Measurements from ENCODE around the gene ACTR3C.
"Not testable (repeated sequence)": the region's sequence is repeated elsewhere in the genome, so short reads cannot be mapped to it uniquely, and the experiment has no call there.

ACTR3C gene

GRCh38 chr7:150326657-150327268 is 3.4 kb upstream of the ACTR3C start:
- DNase-seq = no peak
- Histone ChIP-seq H3K36me3 (ENCODE audit: control insufficient read depth, insufficient read depth, low read length) (peaks cover 31% of the 10 kb centered on the region), H3K9me3 (ENCODE audit: control insufficient read depth, low read length) (no peaks in the 10 kb centered on the region), H3K4me1 (ENCODE audit: control insufficient read depth, insufficient read depth, low read length, poor library complexity, severe bottlenecking) (peaks cover 16% of the 10 kb centered on the region), H3K4me3 (ENCODE audit: insufficient read depth, low read depth, low read length, poor library complexity, severe bottlenecking) (no peak overlapping the region), H3K27me3 (replicated peaks; ENCODE audit: control insufficient read depth, insufficient read depth, low read length, poor library complexity, severe bottlenecking) (no peaks in the 10 kb centered on the region), H3K27ac (ENCODE audit: insufficient read depth, low read length, poor library complexity, severe bottlenecking) (no peak overlapping the region)

- peaks cover 16% of the 10 kb centered on the region for H3K4me1 ChIP-seq (ENCODE audit: control insufficient read depth, insufficient read depth, low read length, poor library complexity, severe bottlenecking)
- H3K36me3 ChIP-seq (ENCODE audit: control insufficient read depth, insufficient read depth, low read length) = peaks cover 31% of the 10 kb centered on the region
- DNase-seq = no peak
- no peak overlapping the region for H3K27ac ChIP-seq (ENCODE audit: insufficient read depth, low read length, poor library complexity, severe bottlenecking)
- no peak overlapping the region for H3K4me3 ChIP-seq (ENCODE audit: insufficient read depth, low read depth, low read length, poor library complexity, severe bottlenecking)
- no peaks in the 10 kb centered on the region for H3K27me3 ChIP-seq (replicated peaks; ENCODE audit: control insufficient read depth, insufficient read depth, low read length, poor library complexity, severe bottlenecking)
- no peaks in the 10 kb centered on the region for H3K9me3 ChIP-seq (ENCODE audit: control insufficient read depth, low read length)
Measured at GRCh38 chr7:150325901-150326300, 2.6 kb upstream of the ACTR3C start.

- peaks cover 25% of the 10 kb centered on the region for H3K36me3 ChIP-seq (ENCODE audit: control insufficient read depth, insufficient read depth, low read length)
- H3K9me3 ChIP-seq (ENCODE audit: control insufficient read depth, low read length) = no peaks in the 10 kb centered on the region
- no peak overlapping the region for H3K27ac ChIP-seq (ENCODE audit: insufficient read depth, low read length, poor library complexity, severe bottlenecking)
- H3K4me1 ChIP-seq (ENCODE audit: control insufficient read depth, insufficient read depth, low read length, poor library complexity, severe bottlenecking) = peaks cover 16% of the 10 kb centered on the region
- DNase-seq = no peak
- H3K27me3 ChIP-seq (replicated peaks; ENCODE audit: control insufficient read depth, insufficient read depth, low read length, poor library complexity, severe bottlenecking) = no peaks in the 10 kb centered on the region
- H3K4me3 ChIP-seq (ENCODE audit: insufficient read depth, low read depth, low read length, poor library complexity, severe bottlenecking) = no peak overlapping the region
Measured at GRCh38 chr7:150325110-150325611, 1.8 kb upstream of the ACTR3C start.

GRCh38 chr7:150324373-150324961 is 1.1 kb upstream of the ACTR3C start:
- Histone ChIP-seq H3K4me3 (ENCODE audit: insufficient read depth, low read depth, low read length, poor library complexity, severe bottlenecking) (no peak overlapping the region), H3K27ac (ENCODE audit: insufficient read depth, low read length, poor library complexity, severe bottlenecking) (no peak overlapping the region), H3K4me1 (ENCODE audit: control insufficient read depth, insufficient read depth, low read length, poor library complexity, severe bottlenecking) (peaks cover 16% of the 10 kb centered on the region), H3K36me3 (ENCODE audit: control insufficient read depth, insufficient read depth, low read length) (peaks cover 19% of the 10 kb centered on the region), H3K27me3 (replicated peaks; ENCODE audit: control insufficient read depth, insufficient read depth, low read length, poor library complexity, severe bottlenecking) (no peaks in the 10 kb centered on the region), H3K9me3 (ENCODE audit: control insufficient read depth, low read length) (no peaks in the 10 kb centered on the region)
- no peak for DNase-seq

DNA sequence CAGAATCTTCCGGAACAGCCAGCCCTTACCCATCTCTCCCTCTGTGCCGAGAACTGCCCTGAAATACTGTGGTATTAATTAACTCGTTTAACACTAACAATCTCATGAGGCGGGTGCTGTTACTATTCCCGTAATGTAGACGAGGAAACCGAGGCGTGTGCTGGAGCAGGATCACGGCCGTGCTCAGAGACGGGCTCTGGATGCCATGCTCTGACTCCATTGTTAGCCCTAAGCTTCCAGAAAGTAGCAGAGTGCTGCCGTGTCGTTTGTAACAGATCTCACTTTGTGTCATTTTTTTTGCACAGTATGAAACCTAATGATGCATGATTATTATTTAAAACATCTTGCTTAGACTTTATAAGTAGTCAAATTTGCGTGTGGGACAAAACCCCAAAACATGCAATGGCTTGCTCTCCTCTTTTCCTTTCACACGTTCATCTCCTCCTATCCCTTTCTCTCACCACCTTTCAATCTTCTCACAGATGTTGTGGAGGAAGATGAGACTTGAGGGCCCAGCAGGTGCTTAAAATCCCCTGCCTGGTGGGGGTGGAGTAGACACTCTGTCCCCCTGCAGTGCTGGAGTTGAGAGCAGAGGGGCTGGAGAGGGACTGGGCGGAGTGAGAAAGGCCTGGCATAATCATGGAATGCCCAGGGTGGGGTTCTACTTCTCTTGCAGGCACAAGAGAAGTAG is 482 bp upstream of the ACTR3C start:
- no peaks in the 10 kb centered on the region for H3K27me3 ChIP-seq (replicated peaks; ENCODE audit: control insufficient read depth, insufficient read depth, low read length, poor library complexity, severe bottlenecking)
- H3K4me3 ChIP-seq (ENCODE audit: insufficient read depth, low read depth, low read length, poor library complexity, severe bottlenecking) = peak overlapping the region; percentile 82
- H3K27ac ChIP-seq (ENCODE audit: insufficient read depth, low read length, poor library complexity, severe bottlenecking) = peak overlapping the region; percentile 79
- peaks cover 16% of the 10 kb centered on the region for H3K4me1 ChIP-seq (ENCODE audit: control insufficient read depth, insufficient read depth, low read length, poor library complexity, severe bottlenecking)
- no peaks in the 10 kb centered on the region for H3K9me3 ChIP-seq (ENCODE audit: control insufficient read depth, low read length)
- H3K36me3 ChIP-seq (ENCODE audit: control insufficient read depth, insufficient read depth, low read length) = peaks cover 14% of the 10 kb centered on the region
- DNase-seq = no peak

DNA sequence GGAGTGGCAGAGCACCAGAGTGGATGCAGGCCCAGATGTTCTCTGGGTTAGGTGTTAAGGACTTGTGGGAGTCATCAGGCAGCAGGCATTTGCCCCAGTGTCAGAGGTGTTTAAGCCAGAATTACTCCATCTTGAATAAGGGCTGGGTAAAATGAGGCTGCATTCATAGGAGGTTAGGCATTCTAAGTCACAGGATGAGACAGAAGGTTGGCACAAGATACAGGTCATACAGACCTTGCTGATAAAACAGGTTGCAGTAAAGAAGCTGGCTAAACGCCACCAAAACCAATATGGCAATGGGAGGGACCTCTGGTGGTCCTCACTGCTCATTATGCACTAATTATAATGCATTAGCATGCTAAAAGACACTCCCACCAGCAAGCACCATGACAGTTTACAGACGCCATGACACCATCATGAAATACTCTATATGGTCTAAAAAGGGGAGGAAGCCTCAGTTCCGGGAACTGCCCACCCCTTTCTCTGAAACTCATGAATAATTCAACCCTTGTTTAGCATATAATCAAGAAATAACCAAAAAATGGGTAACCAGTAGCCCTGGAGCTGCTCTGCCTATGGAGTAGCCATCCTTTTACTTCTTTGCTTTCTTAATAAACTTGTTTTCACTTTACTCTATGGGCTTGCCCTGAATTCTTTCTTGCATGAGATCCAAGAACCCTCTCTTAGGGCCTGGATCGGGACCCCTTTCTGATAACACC is 1.1 kb downstream of the ACTR3C start:
- Histone ChIP-seq H3K27me3 (replicated peaks; ENCODE audit: control insufficient read depth, insufficient read depth, low read length, poor library complexity, severe bottlenecking) (no peaks in the 10 kb centered on the region), H3K4me1 (ENCODE audit: control insufficient read depth, insufficient read depth, low read length, poor library complexity, severe bottlenecking) (peaks cover 16% of the 10 kb centered on the region), H3K36me3 (ENCODE audit: control insufficient read depth, insufficient read depth, low read length) (peaks cover 7% of the 10 kb centered on the region), H3K4me3 (ENCODE audit: insufficient read depth, low read depth, low read length, poor library complexity, severe bottlenecking) (peak overlapping the region; percentile 82), H3K27ac (ENCODE audit: insufficient read depth, low read length, poor library complexity, severe bottlenecking) (peak overlapping the region; percentile 79), H3K9me3 (ENCODE audit: control insufficient read depth, low read length) (no peaks in the 10 kb centered on the region)
- peak in 1 of 3 donors; percentile 13 for DNase-seq

DNA sequence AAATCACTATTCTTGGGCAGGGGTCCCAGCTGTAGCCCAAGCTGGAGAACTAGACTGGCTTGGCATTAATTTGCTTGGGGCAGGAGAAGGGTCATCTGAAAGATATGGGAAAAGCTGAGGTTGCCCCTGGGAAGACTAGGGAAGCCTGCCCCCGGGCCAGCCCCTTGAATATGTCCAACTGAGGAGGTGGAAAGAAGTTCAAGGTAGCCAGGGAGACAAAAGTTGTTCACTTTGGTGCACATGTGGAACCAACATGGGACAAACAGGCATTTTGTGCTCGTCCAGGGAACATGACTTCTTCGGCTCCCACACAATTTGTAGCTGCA is 1.6 kb downstream of the ACTR3C start:
- Histone ChIP-seq H3K36me3 (ENCODE audit: control insufficient read depth, insufficient read depth, low read length) (peaks cover 5% of the 10 kb centered on the region), H3K9me3 (ENCODE audit: control insufficient read depth, low read length) (no peaks in the 10 kb centered on the region), H3K4me3 (ENCODE audit: insufficient read depth, low read depth, low read length, poor library complexity, severe bottlenecking) (peak overlapping the region; percentile 82), H3K27ac (ENCODE audit: insufficient read depth, low read length, poor library complexity, severe bottlenecking) (no peak overlapping the region), H3K4me1 (ENCODE audit: control insufficient read depth, insufficient read depth, low read length, poor library complexity, severe bottlenecking) (peaks cover 16% of the 10 kb centered on the region), H3K27me3 (replicated peaks; ENCODE audit: control insufficient read depth, insufficient read depth, low read length, poor library complexity, severe bottlenecking) (no peaks in the 10 kb centered on the region)
- no peak for DNase-seq

DNA sequence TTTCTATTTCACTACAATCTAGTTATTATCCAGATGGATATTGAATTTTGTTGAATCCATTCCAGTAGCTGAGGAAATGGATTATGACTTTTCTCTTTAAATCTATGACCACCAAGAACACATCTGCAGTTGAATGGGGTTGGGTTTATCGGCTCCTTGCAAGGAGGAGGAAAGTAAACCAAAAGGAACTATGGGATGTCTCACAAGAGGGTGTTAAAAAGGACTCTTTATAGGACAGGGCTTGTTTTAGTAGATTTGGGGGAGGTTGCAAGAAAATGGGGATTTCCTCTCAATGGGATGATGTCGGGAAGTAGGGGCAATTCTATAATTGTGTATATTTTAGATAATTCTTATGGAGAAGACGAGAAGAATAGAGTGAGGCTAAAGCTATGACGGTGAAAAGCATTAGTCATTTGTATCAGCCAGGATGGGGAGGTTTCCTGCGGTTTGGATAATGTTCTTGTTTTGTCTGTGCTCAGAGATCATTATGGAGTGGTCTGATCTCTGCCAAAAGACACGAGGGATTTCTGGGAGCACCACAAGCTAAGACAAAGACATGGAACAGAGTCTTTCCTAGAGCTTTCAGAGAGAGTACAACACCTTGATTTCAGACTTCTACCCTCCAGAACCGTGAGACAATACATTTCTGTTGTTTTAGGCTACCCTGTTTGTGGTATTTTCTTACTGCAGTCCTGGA is 5.4 kb downstream of the ACTR3C start:
- peaks cover 10% of the 10 kb centered on the region for H3K4me1 ChIP-seq (ENCODE audit: control insufficient read depth, insufficient read depth, low read length, poor library complexity, severe bottlenecking)
- DNase-seq = no peak
- H3K9me3 ChIP-seq (ENCODE audit: control insufficient read depth, low read length) = no peaks in the 10 kb centered on the region
- no peaks in the 10 kb centered on the region for H3K36me3 ChIP-seq (ENCODE audit: control insufficient read depth, insufficient read depth, low read length)
- no peaks in the 10 kb centered on the region for H3K27me3 ChIP-seq (replicated peaks; ENCODE audit: control insufficient read depth, insufficient read depth, low read length, poor library complexity, severe bottlenecking)
- no peak overlapping the region for H3K27ac ChIP-seq (ENCODE audit: insufficient read depth, low read length, poor library complexity, severe bottlenecking)
- H3K4me3 ChIP-seq (ENCODE audit: insufficient read depth, low read depth, low read length, poor library complexity, severe bottlenecking) = no peak overlapping the region

DNA sequence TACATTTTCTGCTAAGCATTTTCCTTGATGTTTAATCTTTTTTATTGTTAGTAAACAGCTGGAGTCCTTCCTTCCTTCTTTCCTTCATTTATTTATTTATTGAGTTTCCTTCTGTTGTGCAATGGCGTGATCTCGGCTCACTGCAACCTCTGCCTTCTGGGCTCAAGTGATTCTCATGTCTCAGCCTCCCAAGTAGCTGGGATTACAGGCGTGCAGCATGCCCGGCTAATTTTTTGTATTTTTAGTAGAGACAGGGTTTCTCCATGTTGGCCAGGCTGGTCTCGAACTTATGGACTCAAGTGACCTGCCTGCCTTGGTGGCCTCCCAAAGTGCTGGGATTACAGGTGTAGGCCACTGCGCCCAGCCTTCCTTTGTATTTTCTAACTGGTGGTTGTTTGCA is 6.4 kb downstream of the ACTR3C start:
- not testable (repeated sequence) for H3K27me3 ChIP-seq (replicated peaks; ENCODE audit: control insufficient read depth, insufficient read depth, low read length, poor library complexity, severe bottlenecking); H3K4me1 ChIP-seq (ENCODE audit: control insufficient read depth, insufficient read depth, low read length, poor library complexity, severe bottlenecking); H3K9me3 ChIP-seq (ENCODE audit: control insufficient read depth, low read length); H3K4me3 ChIP-seq (ENCODE audit: insufficient read depth, low read depth, low read length, poor library complexity, severe bottlenecking); DNase-seq; H3K36me3 ChIP-seq (ENCODE audit: control insufficient read depth, insufficient read depth, low read length); H3K27ac ChIP-seq (ENCODE audit: insufficient read depth, low read length, poor library complexity, severe bottlenecking)
